ENCODE measurements around the gene DYNC2I2.

DYNC2I2 gene

GRCh38 chr9:128621730-128622455 is 34.8 kb downstream of the DYNC2I2 start:
- no peak overlapping the region for H3K27ac ChIP-seq (ENCODE audit: low read depth, low read length)
- no peaks in the 10 kb centered on the region for H3F3A ChIP-seq (ENCODE audit: control insufficient read depth, insufficient read depth)
- no peak overlapping the region for H3K4me3 ChIP-seq (ENCODE audit: low read length)
- no peaks in the 10 kb centered on the region for H3K4me1 ChIP-seq (ENCODE audit: control insufficient read depth, low read length)
- no peaks in the 10 kb centered on the region for H3K27me3 ChIP-seq (ENCODE audit: control insufficient read depth, low read length)
- H3K79me2 ChIP-seq (ENCODE audit: control insufficient read depth, low read length): no peaks in the 10 kb centered on the region
- H4K20me1 ChIP-seq (ENCODE audit: control insufficient read depth, insufficient read depth, low read depth, low read length): no peaks in the 10 kb centered on the region
- H3K9me2 ChIP-seq (replicated peaks; ENCODE audit: control insufficient read depth, low read length): no peaks in the 10 kb centered on the region
- peaks cover 75% of the 10 kb centered on the region for H3K36me3 ChIP-seq (ENCODE audit: control insufficient read depth, low read length)
- no peaks in the 10 kb centered on the region for H3K9me3 ChIP-seq (ENCODE audit: control insufficient read depth, insufficient read depth, low read length)
- no peak overlapping the region for H3K4me2 ChIP-seq (ENCODE audit: low read length)
- TF ChIP-seq EZH2phosphoT487 (IDR thresholded peaks at IDR 0.05; ENCODE audit: borderline replicate concordance, low read length): no peak
- no peak for TF ChIP-seq CTCF (IDR thresholded peaks at IDR 0.05; ENCODE audit: low read depth, low read length, poor library complexity, severe bottlenecking)

- Histone ChIP-seq H3K4me3 (ENCODE audit: low read length) (no peak overlapping the region), H3K9me2 (replicated peaks; ENCODE audit: control insufficient read depth, low read length) (no peaks in the 10 kb centered on the region), H3K4me2 (ENCODE audit: low read length) (no peak overlapping the region), H3K4me1 (ENCODE audit: control insufficient read depth, low read length) (no peaks in the 10 kb centered on the region), H3K27ac (ENCODE audit: low read depth, low read length) (no peak overlapping the region), H3K27me3 (ENCODE audit: control insufficient read depth, low read length) (no peaks in the 10 kb centered on the region), H4K20me1 (ENCODE audit: control insufficient read depth, insufficient read depth, low read depth, low read length) (no peaks in the 10 kb centered on the region), H3K9me3 (ENCODE audit: control insufficient read depth, insufficient read depth, low read length) (no peaks in the 10 kb centered on the region), H3K79me2 (ENCODE audit: control insufficient read depth, low read length) (no peaks in the 10 kb centered on the region), H3F3A (ENCODE audit: control insufficient read depth, insufficient read depth) (no peaks in the 10 kb centered on the region), H3K36me3 (ENCODE audit: control insufficient read depth, low read length) (peaks cover 71% of the 10 kb centered on the region)
- TF ChIP-seq CTCF (IDR thresholded peaks at IDR 0.05; ENCODE audit: low read depth, low read length, poor library complexity, severe bottlenecking): no peak
- TF ChIP-seq EZH2phosphoT487 (IDR thresholded peaks at IDR 0.05; ENCODE audit: borderline replicate concordance, low read length): no peak
These were observed 36.9 kb downstream of the DYNC2I2 start for GRCh38 chr9:128619779-128620178.

- Histone ChIP-seq H3K27me3 (ENCODE audit: control insufficient read depth, low read length) (no peaks in the 10 kb centered on the region), H3F3A (ENCODE audit: control insufficient read depth, insufficient read depth) (no peaks in the 10 kb centered on the region), H3K36me3 (ENCODE audit: control insufficient read depth, low read length) (peaks cover 71% of the 10 kb centered on the region), H3K4me1 (ENCODE audit: control insufficient read depth, low read length) (no peaks in the 10 kb centered on the region), H3K79me2 (ENCODE audit: control insufficient read depth, low read length) (no peaks in the 10 kb centered on the region), H3K27ac (ENCODE audit: low read depth, low read length) (no peak overlapping the region), H4K20me1 (ENCODE audit: control insufficient read depth, insufficient read depth, low read depth, low read length) (no peaks in the 10 kb centered on the region), H3K9me3 (ENCODE audit: control insufficient read depth, insufficient read depth, low read length) (no peaks in the 10 kb centered on the region), H3K4me3 (ENCODE audit: low read length) (no peak overlapping the region), H3K9me2 (replicated peaks; ENCODE audit: control insufficient read depth, low read length) (no peaks in the 10 kb centered on the region), H3K4me2 (ENCODE audit: low read length) (no peak overlapping the region)
- TF ChIP-seq CTCF (IDR thresholded peaks at IDR 0.05; ENCODE audit: low read depth, low read length, poor library complexity, severe bottlenecking) (no peak), EZH2phosphoT487 (IDR thresholded peaks at IDR 0.05; ENCODE audit: borderline replicate concordance, low read length) (no peak)
These were observed 37.5 kb downstream of the DYNC2I2 start for GRCh38 chr9:128619127-128619526.

All from DOHH2 (cell line).